Retinal pigment epithelial cell (primary cell): ENCODE measurements around the gene CNIH1.
A peak's percentile ranks its signal among the peaks of the same experiment; 100 is the strongest.

Source experiments
- DNase-seq: peaks from one replicate; pipeline ENCODE4 v3.0.0-alpha.2; 2010; ENCODE audit warnings: low read depth
- H3K4me3 ChIP-seq: 2 replicates; pipeline ENCODE4 v1.5.1; 2011; ENCODE audit warnings: mild to moderate bottlenecking, low read length, control low read depth, moderate library complexity
- TF ChIP-seq, protein P1 (sequence below): conservative IDR thresholded peaks from 2 replicates; pipeline ENCODE4 v1.5.1; 2011; ENCODE audit warnings: low read depth, low read length, control low read depth, inconsistent platforms

CNIH1 gene

DNA sequence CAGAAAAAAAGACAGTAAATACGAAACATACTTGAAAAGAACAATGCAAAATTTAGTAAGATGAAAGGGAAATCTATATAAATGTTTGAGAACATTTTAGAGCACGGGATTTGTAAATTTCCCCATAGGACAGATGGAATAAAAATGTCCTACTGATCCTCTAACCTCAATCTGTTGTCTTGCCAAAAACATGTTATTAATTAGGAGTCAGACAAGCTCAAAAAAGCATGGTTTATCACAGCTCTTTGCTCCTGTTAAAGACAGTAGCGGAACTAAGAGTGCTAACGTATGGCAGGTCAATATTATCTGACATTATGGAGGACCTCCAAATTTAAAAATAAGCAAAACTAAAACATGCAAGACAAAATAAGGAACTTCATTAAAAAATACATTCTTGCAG lies 34.7 kb upstream of the CNIH1 start:
- TF ChIP-seq, protein P1, sequence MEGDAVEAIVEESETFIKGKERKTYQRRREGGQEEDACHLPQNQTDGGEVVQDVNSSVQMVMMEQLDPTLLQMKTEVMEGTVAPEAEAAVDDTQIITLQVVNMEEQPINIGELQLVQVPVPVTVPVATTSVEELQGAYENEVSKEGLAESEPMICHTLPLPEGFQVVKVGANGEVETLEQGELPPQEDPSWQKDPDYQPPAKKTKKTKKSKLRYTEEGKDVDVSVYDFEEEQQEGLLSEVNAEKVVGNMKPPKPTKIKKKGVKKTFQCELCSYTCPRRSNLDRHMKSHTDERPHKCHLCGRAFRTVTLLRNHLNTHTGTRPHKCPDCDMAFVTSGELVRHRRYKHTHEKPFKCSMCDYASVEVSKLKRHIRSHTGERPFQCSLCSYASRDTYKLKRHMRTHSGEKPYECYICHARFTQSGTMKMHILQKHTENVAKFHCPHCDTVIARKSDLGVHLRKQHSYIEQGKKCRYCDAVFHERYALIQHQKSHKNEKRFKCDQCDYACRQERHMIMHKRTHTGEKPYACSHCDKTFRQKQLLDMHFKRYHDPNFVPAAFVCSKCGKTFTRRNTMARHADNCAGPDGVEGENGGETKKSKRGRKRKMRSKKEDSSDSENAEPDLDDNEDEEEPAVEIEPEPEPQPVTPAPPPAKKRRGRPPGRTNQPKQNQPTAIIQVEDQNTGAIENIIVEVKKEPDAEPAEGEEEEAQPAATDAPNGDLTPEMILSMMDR, result no peak
- H3K4me3 ChIP-seq, result no peak overlapping the region
- DNase-seq, result no peak

DNA sequence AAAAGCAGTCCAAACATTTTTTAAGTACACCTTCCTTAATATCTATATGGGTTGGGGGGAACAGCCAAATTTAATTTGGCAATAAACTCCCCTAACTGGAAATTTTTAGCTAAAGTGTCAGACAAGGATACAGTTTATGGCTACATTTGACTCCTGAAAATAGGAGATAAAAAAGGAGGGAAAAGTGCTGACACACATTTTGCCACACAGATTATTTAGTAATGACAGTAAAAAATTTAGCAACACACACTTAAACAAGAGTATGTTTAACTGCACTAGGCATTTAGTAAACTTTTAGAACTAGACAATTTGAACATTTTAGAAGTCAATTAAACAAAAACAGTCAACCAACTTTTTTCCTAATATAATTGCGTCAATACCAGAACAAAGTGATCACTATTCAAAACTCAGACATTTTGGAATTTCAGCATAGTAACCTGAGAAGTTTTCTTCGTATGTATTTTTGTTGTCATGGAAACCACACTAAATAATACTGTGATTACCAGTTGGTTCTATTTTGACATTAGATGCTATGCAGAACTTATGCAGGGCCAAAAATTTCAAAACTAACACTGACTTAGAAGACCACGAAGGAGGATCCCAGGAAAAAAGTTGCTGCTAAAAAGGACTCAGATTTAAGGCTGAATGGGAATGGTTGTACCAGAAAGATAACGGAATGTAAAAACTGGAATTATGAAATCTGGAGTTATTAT lies 34.2 kb upstream of the CNIH1 start:
- DNase-seq, result peak; percentile 12
- H3K4me3 ChIP-seq, result no peak overlapping the region
- TF ChIP-seq, protein P1, result no peak

DNA sequence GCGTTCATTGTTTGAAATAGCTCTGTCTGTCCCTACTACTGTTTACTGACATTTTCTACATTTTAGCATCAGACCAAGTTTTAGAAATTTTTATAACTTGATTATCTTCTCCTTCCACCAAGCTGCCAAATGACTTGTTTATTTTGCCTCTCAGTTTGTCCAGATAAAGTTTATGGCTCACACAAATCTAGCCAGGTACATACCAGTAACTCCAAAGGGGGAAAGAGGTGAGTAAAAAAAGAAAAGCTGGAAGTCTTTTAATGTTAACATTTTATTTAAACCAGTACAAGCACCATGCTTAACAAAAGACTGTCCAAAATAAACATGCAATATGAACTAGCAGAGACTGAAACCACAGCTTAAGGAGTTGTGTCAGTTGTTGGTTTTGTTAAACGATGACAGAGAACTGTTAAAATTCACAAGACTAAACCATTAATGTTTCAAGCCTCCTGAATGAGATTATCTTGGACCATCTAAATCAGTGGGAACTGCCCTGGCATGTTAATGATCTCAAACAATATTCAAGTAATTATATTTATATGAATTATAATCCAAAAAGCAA lies 33.1 kb upstream of the CNIH1 start:
- no peak for DNase-seq
- TF ChIP-seq, protein P1, result no peak
- no peak overlapping the region for H3K4me3 ChIP-seq

GRCh38 chr14:54472315-54472714 lies 31.1 kb upstream of the CNIH1 start:
- no peak overlapping the region for H3K4me3 ChIP-seq
- peak; percentile 13 for DNase-seq
- TF ChIP-seq, protein P1, result no peak

GRCh38 chr14:54471641-54472040 lies 30.5 kb upstream of the CNIH1 start:
- DNase-seq, result no peak
- no peak overlapping the region for H3K4me3 ChIP-seq
- TF ChIP-seq, protein P1, result no peak

DNA sequence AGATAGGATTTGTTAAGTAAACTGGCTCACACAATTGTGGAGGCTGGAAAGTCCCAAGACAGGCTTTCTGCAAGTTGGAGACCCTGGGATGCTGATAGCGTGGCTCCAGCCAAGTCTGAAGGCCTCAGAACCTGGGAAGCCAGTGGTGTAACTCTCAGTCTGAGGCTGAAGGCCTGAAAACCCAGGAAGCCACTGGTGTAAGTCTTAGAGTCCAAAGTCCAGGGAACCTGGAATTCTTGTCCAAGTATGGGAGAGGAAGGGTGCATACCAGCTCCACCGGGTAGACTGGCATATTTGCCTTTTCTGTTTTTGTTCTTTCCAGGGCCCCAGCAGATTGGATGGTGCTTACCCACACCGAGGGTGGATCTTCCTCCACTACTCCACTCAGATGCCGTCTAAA lies 29.5 kb upstream of the CNIH1 start:
- H3K4me3 ChIP-seq, result no peak overlapping the region
- TF ChIP-seq, protein P1, result no peak
- no peak for DNase-seq

DNA sequence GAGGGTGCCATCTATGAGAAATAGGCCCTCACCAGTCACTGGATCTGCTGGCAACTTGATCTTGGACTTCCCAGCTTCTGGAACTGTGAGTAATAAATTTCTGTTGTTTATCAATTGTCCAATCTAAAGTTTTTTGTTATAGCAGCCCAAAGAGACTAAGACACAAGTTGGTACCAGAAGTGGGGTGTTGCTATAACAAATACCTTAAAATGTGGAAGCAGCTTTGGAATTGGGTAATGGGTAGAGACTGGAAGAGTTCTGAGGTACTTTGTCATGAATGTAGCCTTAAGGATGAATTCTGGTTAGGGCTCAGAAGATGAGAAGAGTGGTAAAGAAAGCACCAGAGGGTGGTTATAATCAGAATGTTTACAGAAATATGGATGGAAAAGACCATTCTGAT lies 26.1 kb upstream of the CNIH1 start:
- DNase-seq, result no peak
- no peak overlapping the region for H3K4me3 ChIP-seq
- TF ChIP-seq, protein P1, result no peak
